Adipose tissue (tissue), 3 donors: ENCODE data around the gene LRRC56. TPM values are rescaled to one million over a fixed set of nuclear protein-coding genes. Genes with fewer than 3 reads are reported as not detected.

ENCODE experiments used
- H3K27ac ChIP-seq: one replicate; pipeline ENCODE4 v1.5.1; 2013; ENCODE audit warnings: low read depth, low read length
- WGBS, 3 donors: extraction: QIAGEN DNeasy Blood & Tissue Kit; methylation state at CpG; one replicate each; pipeline ENCODE4 v1.1.7; 2013; 5-methylcytosine and 5-hydroxymethylcytosine counted together
- polyA plus RNA-seq, 3 donors: library from polyadenylated mRNA; stranded (reverse); fragments of 200-250 nt; gene quantifications; one replicate each; pipeline ENCODE4 v1.2.3, GENCODE V29; 2013
- donor health status: healthy with polysubstance abuse.
- donor health status: Bipolar disorder and iron deficiency.
- donor health status: healthy.

LRRC56 gene, protein sequence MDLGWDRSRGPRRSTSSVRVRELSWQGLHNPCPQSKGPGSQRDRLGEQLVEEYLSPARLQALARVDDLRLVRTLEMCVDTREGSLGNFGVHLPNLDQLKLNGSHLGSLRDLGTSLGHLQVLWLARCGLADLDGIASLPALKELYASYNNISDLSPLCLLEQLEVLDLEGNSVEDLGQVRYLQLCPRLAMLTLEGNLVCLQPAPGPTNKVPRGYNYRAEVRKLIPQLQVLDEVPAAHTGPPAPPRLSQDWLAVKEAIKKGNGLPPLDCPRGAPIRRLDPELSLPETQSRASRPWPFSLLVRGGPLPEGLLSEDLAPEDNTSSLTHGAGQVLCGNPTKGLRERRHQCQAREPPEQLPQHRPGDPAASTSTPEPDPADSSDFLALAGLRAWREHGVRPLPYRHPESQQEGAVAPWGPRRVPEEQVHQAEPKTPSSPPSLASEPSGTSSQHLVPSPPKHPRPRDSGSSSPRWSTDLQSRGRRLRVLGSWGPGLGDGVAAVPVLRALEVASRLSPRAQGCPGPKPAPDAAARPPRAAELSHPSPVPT
- 1 to 10 TPM in 2 of 3 donors, under 1 TPM in 1; 0.86 to 1.5 (median 1.4) TPM for polyA plus RNA-seq

DNA sequence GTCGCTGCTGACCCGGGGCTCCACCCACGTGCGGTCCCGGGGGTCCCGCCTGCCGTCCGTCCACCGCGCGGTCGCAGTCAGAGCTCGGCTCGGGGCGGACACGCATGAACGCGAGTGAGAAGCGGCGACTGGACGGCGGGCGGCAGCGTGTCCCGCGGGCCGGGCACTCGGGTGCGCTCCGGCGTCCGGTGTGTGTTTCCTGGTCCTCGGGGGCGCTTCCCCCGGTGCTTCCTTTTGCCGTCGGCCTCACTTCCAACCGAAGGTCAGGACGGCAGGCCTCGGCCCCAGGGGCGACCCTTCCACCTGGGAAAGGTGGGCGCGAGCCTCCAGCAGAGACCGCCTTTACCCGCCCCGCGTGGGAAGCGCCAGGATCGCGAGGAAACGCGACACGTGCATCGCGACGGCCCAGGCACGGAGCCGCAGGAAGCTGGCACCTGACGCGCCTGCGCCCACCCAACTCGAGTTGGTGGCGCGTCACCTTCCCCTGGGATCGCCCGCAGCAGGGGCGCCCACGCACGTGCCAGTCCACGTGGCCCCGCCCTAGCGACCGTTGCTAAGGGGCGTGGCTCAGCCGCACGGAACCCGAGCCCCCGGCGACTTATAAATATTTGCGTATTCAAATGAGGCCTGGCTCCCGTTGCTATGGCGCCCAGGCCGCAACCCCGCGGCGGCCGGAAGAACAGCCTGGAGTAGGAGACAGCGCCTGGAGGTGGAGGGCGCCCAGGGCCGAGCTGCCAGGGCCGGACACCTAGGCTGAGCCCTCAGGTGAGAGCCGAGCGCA lies at the start of gene LRRC56:
LRRC56 (plus strand) TSS at position 687 of the 781 bp plus-strand sequence. CDS start 3,158 bp downstream, outside the sequence.
- no peak within 1 kb of the TSS for H3K27ac ChIP-seq
- WGBS, 3 donors = 2 to 4% (median 3%) methylated on average over 84 to 93 of the region's 93 CpGs

DNA sequence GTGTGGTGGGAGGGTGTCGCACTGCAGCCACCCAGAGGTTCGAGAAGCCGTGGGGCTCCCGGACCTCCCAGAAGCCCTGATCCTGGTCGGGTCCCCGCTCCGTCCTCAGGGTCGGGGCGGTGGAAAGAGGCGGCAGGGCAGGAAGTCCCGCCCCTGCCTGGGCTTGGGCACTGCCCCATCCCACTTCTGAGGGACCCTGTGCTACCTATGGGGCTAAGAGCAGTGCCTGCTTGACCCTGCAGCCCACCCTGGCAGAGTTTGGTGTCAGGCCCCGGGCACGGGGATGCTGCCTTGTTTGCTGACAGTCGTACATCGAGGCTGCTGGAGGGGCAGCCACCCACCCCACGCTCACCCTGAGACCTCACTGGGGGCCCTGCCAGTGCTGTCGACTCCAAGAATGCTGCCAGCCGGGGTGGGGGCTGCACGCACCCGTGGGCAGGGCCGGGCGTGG lies 49.7 kb upstream of the LRRC56 start:
- WGBS, 3 donors = 85 to 91% (median 89%) methylated on average over 19 to 22 of the region's 22 CpGs
- H3K27ac ChIP-seq = no peak overlapping the region

DNA sequence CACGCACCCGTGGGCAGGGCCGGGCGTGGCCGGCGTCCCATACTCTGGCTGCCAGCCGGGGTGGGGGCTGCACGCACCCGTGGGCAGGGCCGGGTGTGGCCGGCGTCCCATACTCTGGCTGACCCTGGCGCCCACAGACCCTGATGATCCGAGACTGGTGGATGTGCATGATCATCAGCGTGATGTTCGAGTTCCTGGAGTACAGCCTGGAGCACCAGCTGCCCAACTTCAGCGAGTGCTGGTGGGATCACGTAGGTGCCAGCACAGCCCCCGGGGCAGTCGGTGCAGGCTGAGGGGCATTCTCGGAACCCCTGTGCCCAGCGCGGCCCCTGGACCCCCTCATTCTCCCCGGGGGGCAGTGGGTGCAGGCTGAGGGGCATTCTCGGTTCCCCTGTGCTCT lies 49.3 kb upstream of the LRRC56 start:
- 84 to 86% (median 84%) methylated on average over 25 of the region's 25 CpGs for WGBS, 3 donors
- no peak overlapping the region for H3K27ac ChIP-seq

DNA sequence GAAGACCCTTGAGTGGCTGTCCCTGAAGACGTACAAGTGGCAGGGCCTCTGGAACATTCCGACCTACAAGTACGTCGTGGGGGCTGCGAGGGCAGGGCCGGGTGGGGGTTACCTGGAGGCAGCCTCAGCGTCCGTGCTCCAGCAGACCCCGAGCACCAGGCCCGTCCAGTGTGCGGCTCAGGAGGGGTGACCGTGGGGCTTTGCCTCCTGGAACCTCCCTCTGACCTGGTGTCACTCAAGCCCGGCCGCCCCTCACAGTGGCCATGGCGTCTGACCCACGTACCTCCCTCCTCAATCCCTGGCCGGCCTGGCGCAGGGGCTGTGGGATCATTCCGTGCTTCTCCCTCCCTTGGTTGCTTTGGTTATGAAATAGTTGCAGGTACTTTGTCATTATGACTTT lies 48.7 kb upstream of the LRRC56 start:
- H3K27ac ChIP-seq = no peak overlapping the region
- 87 to 94% (median 93%) methylated on average over 19 of the region's 19 CpGs for WGBS, 3 donors

DNA sequence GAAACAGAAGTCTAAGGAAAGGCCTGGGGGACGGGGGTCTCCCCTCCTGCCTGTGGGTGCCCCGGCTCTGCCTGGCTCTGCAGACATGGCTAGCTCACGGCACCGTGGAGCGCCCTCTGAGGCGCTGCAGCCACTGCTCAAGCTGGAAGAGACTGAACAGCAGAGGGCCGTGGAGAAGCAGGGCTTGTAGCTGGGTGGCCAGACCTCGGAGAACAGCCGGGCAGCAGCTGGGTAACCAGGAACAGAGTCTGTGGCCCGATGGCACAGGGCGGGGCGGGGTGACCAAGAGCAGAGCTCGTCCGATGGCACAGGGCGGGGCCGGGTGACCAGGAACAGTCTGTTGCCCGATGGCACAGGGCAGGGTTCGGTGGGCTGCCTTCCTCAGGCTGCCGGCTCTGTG lies 48.3 kb upstream of the LRRC56 start:
- 90 to 92% (median 90%) methylated on average over 19 of the region's 19 CpGs for WGBS, 3 donors
- H3K27ac ChIP-seq = no peak overlapping the region

DNA sequence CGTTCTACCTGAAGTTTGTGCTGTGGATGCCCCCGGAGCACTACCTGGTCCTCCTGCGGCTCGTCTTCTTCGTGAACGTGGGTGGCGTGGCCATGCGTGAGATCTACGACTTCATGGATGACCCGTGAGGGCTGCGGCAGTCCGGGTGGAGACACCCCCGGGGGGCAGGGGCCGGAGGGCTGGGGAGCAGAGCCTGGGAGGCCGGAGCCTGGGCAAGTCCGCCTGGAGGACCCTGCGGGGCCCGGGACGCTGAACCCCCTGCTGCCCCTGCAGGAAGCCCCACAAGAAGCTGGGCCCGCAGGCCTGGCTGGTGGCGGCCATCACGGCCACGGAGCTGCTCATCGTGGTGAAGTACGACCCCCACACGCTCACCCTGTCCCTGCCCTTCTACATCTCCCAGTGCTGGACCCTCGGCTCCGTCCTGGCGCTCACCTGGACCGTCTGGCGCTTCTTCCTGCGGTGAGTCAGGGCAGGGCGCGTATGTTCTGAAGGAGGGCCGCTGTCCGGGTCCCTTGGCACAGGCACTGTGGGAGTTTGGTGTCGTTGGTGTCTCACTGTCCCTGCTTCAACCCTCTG lies 47.6 kb upstream of the LRRC56 start:
- no peak overlapping the region for H3K27ac ChIP-seq
- WGBS, 3 donors = 95% methylated on average over 36 to 37 of the region's 37 CpGs

DNA sequence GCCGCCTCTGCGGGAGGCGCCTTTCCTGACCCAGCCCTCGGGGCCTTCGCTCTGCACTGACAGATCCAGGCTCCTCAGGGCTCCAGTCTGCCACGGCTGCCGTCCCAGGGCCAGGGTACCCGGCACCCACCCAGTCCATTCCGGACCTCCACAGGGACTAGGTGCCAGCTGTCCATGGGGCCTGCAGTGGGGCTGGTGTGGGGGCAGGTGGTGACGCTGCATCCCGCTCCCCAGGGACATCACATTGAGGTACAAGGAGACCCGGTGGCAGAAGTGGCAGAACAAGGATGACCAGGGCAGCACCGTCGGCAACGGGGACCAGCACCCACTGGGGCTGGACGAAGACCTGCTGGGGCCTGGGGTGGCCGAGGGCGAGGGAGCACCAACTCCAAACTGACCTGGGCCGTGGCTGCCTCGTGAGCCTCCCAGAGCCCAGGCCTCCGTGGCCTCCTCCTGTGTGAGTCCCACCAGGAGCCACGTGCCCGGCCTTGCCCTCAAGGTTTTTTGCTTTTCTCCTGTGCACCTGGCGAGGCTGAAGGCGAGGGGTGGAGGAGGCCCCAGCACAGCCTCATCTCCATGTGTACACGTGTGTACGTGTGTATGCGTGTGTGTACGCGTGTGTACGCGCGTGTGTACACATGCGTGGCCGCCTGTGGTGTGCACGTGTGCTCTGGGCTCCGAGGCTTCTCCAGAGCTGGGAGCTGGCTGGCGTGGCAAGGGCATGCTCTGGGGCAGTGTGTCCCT lies 47.0 kb upstream of the LRRC56 start:
- WGBS, 3 donors = 94 to 96% (median 95%) methylated on average over 38 of the region's 38 CpGs

DNA sequence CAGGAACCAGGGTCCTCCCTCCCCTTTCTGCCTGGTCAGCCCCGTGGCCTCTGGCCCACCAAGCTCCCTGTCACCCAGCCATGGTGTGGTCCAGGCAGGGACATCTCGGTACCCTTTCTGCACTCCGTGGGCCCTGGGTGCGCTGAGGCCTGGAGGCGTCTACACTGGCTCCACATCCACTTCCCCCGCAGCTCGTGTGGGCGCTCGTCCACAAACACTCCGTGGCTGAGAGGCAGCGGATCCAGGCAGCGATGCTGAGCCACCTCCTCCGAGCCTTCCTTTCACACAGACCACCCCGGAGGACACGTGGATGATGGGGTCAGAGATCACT lies 46.4 kb upstream of the LRRC56 start:
- no peak overlapping the region for H3K27ac ChIP-seq
- 88 to 96% (median 91%) methylated on average over 15 of the region's 15 CpGs for WGBS, 3 donors

More for the DNA sequence above, 47.0 kb upstream of the LRRC56 start:
- no peak overlapping the region for H3K27ac ChIP-seq

DNA sequence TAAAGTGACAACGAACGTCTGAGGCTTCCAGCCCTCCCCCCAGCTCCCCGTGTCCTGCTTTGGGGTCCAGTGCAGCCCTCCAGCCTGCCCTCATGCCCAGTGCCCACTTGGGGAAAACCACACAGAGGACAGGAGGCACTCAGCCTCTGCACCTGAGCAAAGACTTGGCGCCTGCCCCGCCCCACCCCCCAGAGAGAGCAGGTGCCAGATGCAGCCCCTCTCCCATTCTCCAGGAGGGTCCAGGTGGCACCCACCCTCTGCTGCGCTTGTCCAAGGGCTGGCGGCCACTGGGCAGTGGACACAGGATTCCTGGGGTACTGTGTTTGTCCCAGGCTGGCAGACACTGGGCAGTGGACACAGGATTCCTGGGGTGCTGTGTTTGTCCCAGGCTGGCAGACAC lies 46.0 kb upstream of the LRRC56 start:
- H3K27ac ChIP-seq = no peak overlapping the region
- WGBS, 3 donors = 88 to 93% (median 90%) methylated on average over 7 of the region's 7 CpGs

DNA sequence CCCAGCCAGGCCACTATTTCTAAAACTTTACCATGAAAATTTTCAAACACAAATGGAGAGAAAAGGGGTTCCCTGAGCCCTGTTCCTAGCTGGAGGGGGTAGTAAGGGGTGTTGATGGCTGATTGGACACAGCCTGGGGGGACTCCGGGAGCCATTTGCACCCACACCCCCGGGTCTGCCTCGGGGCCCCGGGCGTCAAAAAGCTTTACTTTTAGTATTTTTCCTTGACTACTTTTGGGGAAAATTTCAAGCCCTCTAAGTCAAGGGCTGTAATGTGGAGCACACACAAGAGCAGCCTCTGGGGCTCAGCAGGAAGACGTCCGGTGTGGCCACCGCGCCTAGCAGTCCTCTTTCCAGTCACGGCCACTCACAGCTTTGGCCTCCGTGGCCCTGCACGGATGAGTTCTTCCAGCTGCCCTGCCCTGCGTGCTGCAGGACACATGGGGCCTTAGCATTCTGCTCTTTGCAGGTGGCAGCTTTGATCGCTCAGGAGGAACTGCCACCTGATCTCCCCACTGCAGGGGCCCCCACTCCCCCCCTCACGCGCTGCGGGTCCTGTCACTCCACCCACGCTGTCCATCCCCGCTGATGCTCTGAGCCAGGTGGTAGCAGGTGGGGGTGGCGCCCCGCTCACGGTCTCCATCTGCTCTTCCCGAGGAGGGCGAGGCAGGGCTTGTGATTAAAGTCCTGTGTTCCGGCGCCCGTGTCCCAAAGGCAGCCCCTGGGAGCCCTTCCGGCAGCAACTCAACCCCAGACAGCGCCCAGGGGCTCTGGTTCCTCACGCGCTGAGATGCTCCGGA lies 44.7 kb upstream of the LRRC56 start:
- H3K27ac ChIP-seq = no peak overlapping the region
- 83 to 87% (median 85%) methylated on average over 32 of the region's 32 CpGs for WGBS, 3 donors

DNA sequence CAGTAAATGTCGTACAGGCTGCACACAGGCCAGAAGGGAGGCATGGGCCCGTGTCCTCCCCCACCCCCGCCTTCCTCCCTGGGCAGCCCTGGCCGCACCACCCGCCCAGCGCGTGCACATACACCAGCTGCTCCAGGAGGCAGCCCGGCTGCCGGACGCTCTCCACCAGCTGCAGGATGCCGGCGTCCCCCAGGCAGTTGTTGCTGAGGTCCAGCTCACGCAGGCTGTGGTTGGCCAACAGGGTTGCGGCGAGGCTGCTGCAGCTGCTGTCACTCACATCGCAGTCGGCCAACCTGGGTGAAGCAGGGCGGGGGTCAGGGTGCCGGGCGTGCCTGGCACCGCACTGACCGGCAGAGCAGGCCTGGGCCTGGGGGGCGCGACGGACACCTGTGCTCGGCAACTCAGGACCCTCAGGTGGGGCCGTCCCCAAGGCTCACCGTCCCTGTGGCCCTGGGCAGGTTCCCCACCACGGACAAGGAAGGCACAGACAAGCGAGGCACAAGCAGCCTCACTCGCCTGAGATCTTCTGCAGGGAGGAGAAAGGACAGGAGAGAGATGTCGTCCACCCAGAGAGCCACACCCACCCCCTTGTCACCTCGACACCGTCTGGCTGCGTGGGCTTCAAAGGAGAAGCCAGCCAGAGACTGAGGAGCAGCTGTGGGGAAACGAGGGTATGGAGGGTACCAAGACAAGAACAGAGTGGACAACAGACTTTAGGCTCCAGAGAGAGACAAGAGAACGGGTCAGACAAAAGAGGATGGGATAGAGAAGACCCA lies 42.4 kb upstream of the LRRC56 start:
- no peak overlapping the region for H3K27ac ChIP-seq
- 83 to 88% (median 84%) methylated on average over 32 to 37 of the region's 37 CpGs for WGBS, 3 donors

DNA sequence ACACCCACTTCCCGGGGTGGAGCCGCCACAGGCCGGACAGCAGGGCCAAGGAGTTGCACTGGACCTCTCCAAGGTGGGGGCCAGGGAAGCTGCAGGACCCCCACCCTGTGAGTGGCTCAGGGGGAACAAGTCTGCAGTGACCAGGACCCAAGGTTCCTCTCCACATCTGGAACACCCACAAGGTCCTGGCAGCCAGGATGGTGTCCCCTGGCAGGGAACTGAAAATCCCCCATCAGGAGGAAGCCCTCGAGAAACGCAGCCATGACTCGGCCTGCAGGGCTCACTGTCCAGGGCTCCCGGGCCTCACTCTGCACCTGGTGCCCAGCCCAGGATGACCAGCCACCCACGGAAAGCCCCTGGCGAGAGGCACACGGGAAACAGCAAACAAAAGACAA lies 41.8 kb upstream of the LRRC56 start:
- no peak overlapping the region for H3K27ac ChIP-seq
- 66 to 70% (median 66%) methylated on average over 10 of the region's 10 CpGs for WGBS, 3 donors

DNA sequence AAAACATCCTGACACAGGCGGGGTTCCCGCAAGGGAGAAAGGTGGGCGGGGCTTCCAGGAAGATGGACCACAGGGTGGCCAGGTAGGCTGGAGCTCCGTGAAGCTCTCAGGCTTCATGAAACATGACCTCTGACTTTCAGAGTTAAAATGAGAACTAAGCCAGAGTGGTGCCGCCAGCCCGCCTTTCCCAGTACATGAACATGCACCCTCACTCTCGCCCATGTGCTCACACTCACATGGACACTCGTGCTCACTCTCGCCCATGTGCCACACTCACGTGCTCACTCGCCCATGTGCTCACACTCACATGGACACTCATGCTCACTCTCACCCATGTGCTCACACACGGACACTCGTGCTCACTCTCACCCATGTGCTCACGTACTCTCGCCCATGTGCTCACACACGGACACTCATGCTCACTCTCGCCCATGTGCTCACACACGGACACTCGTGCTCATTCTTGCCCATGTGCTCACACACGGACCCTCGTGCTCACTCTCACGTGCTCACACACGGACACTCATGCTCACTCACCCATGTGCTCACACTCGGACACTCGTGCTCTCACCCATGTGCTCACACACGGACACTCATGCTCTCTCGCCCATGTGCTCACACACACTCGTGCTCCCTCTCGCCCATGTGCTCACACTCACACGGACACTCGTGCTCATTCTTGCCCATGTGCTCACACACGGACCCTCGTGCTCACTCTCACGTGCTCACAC lies 40.3 kb upstream of the LRRC56 start:
- H3K27ac ChIP-seq = no peak overlapping the region
- 93 to 96% (median 94%) methylated on average over 34 of the region's 34 CpGs for WGBS, 3 donors

DNA sequence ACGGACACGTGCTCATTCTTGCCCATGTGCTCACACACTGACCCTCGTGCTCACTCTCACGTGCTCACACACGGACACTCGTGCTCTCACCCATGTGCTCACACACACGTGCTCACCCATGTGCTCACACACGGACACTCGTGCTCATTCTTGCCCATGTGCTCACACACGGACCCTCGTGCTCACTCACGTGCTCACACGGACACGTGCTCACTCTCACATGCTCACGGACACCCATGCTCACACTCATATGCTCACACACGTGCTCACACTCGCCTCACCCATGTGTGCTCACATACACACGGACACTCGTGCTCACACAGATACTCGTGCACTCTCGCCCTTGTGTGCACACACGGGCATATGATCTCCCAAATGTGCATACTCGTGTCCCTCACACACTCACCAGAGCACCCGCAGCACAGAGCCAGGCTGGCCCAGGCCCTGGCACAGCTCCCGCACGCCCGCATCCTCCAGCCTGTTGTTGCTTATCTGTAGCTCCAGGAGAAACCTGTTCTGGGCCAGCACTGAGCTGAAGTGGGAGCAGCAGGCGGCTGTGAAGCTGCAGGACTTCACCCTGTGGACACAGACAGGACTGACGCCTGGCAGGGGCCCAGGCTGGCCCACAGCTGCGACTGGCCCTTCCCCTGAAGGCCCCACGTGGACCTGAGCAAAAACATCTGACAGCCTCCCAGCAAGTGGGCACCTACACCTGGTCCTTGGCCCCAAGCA lies 39.6 kb upstream of the LRRC56 start:
- WGBS, 3 donors = 95 to 96% (median 96%) methylated on average over 31 of the region's 31 CpGs
- H3K27ac ChIP-seq = no peak overlapping the region

DNA sequence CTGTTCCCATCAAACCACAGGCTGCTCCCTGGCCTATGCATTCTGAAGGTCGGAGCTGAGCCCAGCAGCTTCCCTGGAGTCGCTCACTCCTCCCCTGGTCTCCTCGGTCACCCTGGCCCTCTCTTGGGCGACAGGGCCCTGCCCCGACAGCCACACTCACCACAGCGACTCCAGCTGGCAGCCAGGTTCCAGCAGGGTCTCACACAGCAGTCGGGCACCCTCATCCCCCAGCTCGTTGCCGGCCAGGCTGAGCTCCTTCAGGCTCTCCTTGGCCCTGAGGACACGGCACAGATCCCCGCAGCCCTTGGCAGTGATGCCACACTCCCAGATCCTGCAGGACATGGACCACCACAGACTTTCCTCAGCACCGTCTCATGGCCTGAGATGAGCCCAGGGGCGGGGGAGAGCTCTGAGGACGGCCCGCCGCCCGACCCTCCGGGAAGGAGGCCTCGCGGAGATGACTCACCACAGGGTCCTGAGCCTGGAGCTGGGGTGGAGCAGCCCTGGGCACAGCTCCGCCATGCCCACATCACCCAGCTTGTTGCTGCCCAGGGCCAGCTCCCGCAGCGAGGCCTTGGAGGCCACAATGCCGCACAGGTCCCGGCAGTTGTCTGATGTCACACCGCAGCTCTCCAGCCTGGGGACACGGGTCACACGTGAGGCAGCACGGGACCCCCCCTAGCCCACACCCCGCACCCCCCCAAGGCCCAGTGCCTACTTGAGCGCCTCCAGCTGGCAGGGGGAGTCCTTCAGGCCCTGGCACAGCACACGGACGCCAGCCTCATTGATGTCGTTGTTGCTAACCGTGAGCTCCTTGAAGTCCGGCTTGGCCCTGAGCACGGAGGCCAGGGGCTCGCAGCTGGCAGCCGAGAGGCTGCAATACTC lies 38.8 kb upstream of the LRRC56 start:
- WGBS, 3 donors = 95 to 96% (median 95%) methylated on average over 39 of the region's 39 CpGs
- H3K27ac ChIP-seq = no peak overlapping the region
